ENCODE data around the gene FOXP1.
"Not testable (repeated sequence)": the region's sequence is repeated elsewhere in the genome, so short reads cannot be mapped to it uniquely, and the experiment has no call there.

FOXP1 gene

DNA sequence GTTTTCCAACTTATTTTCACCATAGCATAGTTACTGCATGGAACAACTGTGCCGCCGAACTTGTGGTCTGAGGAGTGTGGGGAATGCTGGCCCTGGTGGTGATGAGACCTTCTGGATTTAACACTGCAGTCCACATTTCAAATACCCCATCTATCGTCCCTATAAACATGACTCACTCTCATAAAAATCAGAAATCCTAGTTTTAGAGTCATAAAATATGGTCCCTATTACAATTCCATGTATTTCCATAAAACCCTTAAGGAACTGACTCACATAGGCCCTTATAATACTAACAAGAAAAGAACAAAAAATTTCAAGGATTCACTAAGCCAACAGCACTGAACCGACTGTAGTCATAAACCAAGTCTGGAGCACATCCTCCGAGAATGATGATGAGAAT lies 147.2 kb downstream of the FOXP1 start:
- FAIRE-seq: no peak
- DNase-seq (ENCODE audit: insufficient read length, low spot score): no peak

DNA sequence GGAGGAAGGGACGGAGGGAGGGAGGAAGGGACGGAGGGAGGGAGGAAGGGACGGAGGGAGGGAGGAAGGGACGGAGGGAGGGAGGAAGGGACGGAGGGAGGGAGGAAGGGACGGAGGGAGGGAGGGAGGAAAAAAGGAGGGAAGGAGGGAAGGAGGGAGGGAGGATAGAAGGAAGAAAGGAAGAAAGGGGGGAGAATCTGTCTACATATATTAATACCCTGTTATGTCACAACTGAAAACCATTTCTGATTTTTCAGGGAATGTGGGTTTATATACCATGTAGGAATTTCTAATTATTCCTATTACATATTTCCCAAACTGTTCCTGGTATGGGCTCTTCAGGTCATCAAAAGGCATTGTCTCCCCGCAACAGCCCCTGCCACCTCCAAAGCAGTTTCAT lies 147.7 kb downstream of the FOXP1 start:
- not testable (repeated sequence) for DNase-seq (ENCODE audit: insufficient read length, low spot score); FAIRE-seq

DNA sequence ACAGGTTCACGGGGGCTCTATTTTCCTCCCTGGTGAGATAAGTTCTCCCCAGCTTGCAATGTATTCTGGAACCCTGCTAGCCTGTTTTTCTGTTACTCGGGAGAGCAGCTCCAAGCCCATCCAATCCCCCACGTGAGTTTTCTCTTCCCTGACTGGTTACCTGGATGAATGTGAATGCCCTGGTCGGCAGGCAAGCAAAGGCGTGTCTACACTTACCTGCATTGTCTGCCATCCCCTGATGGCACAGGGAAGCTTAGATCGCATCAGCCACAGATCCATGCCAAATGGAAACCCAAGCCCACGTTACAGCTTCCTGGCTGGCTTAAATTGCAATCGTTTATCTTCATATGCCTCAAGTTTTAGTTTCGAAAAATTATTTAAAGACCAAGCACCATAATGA lies 149.9 kb downstream of the FOXP1 start:
- FAIRE-seq: no peak
- no peak for DNase-seq (ENCODE audit: insufficient read length, low spot score)

DNA sequence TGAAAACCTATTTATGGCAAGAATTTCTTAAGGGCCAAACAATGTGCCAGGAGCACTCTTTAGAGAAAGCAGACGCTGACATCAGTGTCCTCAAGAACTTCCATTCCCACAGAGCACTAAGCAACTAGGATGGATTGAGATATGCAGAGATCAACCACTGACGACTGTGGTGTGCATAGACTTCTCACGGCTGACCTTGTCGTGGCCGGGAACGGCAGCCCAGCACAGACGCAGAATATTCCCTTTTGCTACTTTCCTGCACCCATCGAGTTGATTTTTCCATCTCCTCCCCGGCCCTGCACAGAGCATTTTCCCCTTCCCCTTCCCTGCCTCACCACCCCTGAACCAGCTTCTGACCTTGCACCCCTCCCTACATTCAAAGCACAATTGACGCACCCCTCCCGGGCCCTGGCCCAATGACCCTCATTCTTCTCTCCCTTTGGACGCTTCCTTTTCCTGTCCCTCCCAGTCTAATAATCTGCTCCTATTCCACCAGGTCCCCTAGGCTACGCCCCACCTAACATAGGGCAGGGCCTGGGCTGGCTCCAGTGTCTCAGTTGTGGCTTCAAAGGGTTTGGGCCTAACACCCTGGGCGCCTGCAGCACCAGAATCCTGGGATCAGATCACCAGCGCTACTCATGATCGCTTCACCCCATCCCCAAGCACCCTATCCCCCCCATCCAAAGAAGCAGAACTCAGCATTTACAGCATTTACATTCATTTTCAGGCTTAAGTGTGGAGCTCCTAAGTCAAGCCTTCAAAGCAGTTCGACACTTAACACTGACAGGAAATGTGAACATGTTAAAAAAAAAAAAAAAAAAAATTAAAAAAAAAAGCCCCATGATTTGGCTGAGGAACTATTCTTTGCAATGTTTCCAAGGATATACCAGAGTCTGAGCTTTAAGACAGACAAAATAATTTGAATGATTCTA lies 151.2 kb downstream of the FOXP1 start:
- no peak for DNase-seq (ENCODE audit: insufficient read length, low spot score)
- no peak for FAIRE-seq

DNA sequence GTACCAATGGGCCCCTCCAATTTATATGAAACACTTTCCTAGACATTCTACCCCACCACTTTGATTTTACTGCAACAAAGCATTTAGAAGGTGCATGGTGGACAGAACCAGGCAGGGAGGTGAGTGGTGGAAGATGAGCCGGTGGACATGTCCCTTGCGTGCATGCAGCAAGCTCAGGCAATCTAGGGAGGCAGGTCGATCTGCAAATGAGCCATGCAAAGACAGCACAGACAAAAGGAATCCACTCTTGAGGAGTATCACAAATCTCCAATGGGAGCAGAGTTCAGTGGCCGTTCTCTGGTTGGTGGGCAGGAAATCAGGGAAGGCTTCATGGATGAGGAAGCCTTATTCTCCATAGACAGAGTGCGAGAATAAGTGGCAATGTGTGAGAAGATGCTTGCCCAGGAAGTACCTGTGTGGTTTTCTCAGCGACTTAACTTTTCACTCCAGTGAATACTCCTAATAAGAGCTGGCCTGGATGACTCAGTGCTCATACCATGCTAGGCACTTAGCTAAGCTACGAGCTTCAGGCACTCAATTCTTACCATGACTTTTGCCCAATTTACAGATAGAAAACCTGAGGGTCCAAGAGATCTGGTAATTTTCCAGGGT lies 152.5 kb downstream of the FOXP1 start:
- no peak for FAIRE-seq
- DNase-seq (ENCODE audit: insufficient read length, low spot score): no peak

DNA sequence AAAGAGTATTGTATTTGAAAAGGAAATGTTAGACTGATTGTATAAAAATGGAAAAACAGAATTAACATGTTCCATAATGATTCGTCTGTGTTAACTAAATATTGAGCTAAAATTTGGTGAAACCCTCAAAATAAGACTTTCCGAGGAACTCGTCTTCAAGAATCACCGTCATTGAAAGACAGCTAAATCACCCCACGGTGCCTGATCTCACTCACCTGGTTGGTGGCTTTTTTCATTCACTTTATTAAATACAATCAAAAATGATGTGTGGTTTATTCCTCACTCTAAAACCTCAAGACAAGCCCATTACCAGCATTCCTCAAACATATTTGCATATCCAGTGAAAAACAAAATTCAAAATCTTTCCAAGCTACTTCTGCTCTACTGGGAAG lies 153.9 kb downstream of the FOXP1 start:
- no peak for DNase-seq (ENCODE audit: insufficient read length, low spot score)
- FAIRE-seq: no peak

DNA sequence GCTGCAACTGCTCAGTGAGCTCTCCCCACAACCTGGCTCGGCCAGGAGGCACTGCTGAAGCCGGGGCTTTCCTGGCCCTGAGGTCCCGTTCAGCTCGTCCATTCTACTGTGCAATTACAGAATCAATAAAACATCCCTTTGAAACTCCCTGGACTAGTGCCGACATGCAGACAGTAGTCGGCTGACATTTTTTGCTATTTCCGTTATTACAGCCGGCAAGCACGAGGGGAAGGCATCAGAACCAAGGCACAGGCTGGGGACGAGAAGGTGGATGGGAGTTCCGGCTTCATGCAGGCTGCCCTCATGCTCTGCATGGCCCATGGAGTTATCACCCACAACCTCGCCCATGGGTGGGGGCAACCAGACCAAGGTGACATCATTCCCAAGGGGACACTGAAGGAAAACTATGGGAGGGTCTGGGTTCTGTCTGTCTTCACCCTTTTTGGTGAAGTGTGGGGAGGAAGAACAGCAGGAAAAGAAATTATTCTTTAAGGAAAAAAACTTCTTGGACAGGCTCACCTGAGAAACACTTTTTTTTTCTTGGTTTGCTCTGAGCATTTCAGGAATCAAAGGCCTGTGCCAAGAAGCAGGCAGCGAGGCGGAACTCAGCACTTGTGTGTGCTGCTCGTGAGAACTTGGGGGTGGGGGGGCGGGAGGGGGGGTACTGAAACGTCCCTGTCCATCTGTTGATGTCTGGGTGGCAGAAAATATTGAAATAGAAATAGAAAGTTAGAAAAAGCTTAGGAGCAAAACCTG lies 154.5 kb downstream of the FOXP1 start:
- no peak for FAIRE-seq
- DNase-seq (ENCODE audit: insufficient read length, low spot score): no peak

DNA sequence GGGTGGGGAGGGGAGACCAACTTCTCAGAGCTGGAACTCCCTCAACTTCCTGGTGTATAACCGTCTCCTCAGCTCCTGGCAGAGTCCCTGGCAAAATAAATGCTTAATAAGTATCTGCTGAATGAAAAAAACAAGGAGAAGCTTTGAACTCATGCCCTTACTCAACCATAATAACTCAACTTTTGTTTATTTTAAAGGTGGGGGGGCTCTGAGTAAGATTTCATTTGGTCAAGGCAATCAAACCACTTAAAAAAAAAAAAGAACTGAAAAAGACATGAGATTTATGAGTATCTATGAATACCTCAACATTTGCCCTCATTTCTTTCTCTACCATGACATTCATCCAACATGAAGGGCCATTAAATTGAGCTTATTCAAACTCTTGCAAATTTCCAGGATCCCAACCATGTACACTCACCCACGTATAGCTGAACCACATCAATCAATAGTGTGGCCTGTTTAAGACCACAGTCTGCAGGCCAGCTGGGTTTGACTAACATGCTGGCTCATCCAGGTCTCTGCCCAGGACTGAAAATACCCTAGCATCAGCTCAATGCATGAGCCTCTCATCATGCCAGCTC lies 157.9 kb downstream of the FOXP1 start:
- DNase-seq (ENCODE audit: insufficient read length, low spot score) (no peak), FAIRE-seq (no peak)

DNA sequence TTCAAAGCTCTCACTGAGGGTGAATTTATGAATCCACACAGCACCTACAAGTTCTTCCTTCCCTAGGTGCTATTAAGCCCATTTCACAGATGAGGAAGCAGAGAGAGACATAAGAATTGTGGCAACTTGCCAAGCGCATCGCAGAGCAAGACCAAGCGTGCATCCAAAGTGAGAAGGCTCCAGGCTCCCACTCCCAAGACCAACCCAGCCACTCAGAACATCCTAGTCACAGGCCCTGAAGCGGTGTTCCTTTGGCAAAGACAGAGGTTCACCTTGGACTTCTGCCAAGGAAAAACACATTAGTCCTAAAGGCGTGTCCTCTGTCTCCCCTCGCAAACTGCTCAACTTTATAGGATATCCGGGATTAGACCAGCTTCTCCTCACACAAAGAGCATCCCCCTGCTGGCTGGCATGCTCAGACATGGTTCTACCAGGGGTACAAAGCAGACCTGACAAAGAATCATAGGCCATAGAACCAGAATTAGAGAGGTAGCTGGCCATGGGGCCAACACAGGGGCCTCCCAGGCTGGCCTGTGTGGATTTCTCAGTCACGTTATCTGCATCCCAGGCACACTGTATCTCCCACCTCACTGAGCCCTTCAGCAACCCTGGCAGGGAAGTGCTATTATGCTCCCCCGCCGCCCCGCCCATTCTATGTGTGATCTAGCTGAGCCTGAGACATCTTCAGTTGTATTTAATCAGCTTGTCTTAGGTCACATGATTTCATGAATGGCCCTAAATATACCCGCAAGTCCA lies 160.2 kb downstream of the FOXP1 start:
- FAIRE-seq (no peak), DNase-seq (ENCODE audit: insufficient read length, low spot score) (no peak)

DNA sequence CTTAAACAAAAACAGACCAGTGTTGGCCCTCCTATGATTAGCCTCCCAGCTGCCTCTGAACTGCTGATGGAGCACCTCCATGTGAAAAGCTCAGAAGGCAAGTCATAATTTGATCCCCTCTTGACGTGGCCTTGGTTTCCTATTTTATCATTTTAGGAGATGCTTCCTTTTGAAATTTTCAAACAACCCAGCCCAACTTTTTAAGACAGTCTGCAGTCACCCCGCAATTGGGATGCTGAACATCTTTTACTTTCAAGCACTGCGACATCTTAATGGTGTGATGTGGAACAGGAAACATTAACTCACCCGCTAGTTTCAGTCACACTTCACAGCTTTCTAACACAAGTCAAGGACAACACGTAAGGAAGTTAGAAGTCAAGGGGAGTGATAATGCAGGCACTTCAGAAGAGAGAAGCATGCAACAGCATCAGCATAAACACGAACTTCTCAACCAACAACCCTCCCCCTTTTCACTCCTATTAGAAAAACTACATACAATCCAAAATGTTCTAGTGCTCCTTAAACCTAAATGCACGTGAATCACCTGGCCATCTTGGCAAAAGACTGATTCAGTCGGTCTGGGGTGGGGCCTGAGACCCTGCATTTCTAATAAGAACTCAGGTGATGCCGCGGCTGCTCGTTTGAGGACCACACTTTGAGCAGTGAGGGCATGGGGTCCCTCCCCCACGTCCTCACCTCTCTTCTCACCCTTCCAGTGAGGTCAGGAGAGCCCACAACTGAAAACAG lies 161.5 kb downstream of the FOXP1 start:
- DNase-seq (ENCODE audit: insufficient read length, low spot score): peak; percentile 52
- FAIRE-seq: peak; percentile 95

DNA sequence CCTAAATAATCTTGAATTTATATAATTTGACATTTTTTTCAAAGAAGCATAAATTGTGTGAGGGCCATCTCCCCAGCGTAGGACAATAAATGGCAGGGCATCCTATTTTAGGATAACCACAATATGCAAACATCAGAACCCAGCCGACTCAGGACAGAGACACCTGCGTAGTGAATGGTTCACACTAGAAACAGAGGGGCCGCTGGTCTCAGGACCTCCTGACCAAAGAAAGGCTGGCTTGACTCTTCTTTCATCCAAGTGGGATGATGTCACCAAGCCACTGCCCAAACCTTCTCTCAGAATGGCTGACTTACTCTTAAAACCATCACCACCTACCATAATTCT lies 162.1 kb downstream of the FOXP1 start:
- FAIRE-seq (no peak), DNase-seq (ENCODE audit: insufficient read length, low spot score) (peak; percentile 23)

DNA sequence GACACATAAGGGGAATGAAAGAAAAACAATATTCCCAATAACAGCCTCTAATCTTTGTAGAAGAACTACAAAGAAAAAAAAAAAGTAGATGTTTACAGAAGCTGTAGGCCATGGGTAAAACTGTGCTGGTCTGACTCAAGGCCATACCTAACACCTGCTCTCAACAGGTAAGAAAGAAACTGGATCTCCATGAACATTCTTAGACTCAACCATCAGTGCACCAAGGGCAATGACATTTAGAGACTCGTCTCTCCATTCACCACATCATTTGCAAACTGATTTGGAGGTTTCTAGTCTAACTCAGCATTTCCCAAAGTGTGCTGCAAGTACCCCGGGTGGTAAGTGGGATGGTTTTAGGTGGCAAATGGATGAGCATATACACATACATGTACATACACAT lies 164.2 kb downstream of the FOXP1 start:
- FAIRE-seq (peak; percentile 35), DNase-seq (ENCODE audit: insufficient read length, low spot score) (no peak)

DNA sequence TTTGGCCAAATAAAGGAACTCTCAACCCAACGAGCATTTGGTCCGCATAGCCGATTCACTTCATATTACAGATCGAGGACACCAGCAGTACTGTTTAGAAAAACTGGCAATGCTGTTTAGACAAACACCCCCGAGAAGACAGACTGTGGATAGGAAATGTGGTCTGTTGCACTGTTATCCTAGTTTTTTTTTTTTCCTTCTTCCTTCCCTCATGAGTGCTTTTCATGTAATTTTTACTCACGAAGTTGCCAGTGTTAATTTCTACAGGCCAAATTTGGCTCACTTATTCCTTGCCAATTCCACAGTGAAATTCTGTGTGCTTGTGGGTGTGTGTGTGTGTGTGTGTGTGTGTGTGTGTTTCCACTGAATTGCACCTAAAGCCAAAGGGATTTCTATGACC lies 165.7 kb downstream of the FOXP1 start:
- FAIRE-seq (no peak), DNase-seq (ENCODE audit: insufficient read length, low spot score) (no peak)

DNA sequence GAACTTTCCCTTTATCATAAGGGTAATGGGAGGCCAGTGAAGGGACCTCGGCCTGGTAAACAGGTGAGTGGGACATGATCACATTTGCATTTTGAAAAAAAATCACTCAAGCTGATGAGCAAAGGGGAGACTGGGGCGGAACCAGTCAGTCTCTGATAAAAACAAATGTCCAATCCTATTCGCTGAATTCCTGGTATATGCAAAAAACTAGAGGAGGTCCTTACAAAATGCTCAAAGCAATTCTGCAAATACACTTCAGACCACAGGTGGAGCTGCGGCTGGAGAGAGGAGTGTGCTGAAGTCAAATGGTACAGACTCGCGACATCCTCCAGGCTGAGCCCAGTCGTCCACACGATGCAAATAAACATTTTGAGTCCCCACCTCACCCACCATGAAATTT lies 166.7 kb downstream of the FOXP1 start:
- FAIRE-seq (no peak), DNase-seq (ENCODE audit: insufficient read length, low spot score) (no peak)

DNA sequence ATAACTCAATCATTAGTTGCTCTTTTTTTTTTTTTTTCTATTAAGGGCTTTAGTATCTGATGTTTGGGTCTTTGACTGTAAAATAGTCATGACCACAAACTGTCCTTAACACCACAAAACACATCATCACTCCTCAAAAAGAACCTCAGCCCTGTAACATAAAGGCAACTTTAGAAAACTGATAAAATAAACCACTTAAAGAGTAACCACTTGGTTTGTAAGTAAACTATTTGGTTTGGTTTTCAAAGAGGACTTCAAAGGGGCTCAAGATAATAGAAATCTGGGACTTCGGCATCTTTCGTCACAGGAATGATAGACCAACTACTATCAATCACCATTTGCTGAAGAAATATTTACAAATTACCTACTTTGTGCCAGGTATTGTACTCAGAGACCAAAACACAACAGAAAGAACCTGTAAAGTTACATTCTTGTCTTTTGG lies 167.8 kb downstream of the FOXP1 start:
- DNase-seq (ENCODE audit: insufficient read length, low spot score) (no peak), FAIRE-seq (no peak)

DNA sequence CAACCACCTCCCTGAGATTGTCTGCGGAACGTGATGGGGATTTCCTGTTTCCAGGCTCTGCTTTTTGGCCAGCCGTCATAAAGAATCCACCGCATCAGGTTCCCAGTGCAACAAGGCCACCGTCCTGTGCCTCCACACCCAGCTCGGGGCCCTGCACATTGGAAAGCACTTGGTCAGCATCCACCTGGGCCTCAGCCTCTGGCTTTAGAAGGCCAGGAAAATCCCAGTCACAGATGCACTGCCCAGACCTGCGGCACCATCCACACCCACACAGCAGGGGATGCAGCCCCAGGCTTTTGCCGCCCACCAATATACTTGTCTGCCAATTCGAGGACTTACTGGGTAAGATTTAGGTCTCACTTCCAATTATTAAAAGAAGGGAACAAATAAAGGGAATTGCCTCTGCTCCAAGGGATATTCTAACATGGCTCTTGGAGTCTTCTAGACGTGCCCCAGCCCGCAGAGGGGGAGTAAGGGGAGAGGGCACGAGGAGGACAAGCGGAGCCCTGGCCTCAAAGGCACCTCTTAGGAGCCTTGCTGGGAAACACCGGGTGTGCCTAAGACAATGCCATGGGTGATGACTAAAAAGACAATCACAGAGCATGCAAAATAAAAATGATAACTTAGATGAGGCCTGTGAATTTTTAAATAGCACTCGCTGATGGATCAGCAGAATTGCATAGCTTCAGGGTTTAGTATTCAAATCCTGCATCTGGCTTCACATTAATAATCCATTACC lies 169.2 kb downstream of the FOXP1 start:
- DNase-seq (ENCODE audit: insufficient read length, low spot score): no peak
- FAIRE-seq: no peak

DNA sequence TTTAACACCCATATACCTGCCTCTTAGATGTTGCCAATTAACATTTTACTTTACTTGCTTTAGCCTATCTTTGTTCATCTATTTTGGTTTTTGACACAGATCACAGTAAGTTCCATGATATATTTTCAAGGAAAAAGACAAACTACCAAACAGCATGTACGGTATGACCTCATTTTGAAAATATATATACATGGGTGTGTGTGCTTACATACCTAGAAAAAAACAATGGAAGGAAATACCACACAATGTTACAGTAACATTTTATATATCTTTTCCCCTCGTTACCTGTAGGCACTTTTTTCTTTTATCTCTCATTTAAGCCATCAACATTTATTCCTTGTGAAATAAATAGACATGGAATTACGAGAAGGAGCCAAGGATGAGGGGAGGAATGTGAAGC lies 170.0 kb downstream of the FOXP1 start:
- DNase-seq (ENCODE audit: insufficient read length, low spot score) (no peak), FAIRE-seq (no peak)

DNA sequence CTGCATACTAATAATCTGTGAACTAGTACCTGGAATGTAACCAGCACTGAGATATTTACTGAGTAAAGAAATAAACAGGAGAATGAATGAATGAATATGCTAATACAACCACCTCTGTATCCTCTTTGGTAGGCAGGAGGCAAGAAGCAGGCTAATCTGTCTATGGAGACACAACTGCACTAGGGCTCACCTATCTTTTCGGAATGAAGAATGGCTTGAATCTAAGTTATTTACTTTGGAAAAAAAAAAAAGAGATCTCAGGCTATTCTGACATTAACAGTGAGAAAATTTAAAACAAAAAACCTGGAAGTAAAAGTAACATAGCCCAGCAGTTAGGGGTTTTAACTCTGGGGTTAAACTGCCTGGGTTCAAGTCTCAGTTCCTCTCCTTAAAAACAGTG lies 174.2 kb downstream of the FOXP1 start:
- DNase-seq (ENCODE audit: insufficient read length, low spot score) (no peak), FAIRE-seq (no peak)

DNA sequence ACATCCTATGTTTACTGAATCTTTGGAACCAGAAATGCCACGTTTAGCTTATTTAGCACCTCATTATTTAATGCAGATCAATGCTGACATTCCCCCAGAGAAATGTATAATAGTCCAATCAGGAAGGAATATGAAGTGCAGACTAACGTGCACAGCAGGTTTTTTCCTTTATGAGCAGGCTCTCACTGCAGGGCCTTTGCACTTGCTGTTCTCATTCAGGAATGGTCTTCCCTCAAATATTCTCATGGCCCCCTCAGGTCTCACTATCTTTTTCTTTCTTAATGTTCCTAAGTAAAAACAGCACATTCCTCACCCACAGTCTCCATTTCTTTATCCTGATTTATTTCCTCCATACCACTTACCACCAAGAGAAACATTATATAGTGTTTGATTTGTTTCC lies 174.6 kb downstream of the FOXP1 start:
- DNase-seq (ENCODE audit: insufficient read length, low spot score): no peak
- FAIRE-seq: no peak

Measured in GM19239 (cell line).